Measurements from ENCODE around the gene KCNH1. TPM values are rescaled to one million over a fixed set of nuclear protein-coding genes. Genes with fewer than 3 reads are reported as not detected.

Gene KCNH1
- total RNA-seq, 1 experiment from 2014 or later = not detected

DNA sequence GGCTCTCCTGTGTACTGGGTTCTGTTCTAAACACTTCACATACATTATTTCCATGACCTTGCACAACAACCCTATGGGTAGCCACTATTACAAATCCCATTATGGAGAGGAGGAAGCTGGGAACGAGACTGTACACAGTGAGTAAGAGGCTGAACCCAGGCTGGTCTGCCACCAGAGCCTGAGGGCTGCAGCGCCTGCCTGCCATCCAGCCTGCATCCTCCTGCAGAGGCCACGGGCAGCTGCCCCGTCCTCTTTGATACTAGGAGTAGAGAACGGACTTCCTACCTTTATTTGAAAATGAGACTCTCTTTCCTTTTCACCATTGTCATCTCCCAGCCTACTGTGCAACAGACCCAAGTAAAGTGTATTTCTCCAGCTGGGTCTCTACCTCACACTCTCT, 435.3 kb downstream of the KCNH1 start:
- H3K36me3 ChIP-seq (ENCODE audit: insufficient read depth, low read length, poor library complexity, severe bottlenecking) = no peaks in the 10 kb centered on the region
- H3K9me3 ChIP-seq (ENCODE audit: low read depth, low read length, poor library complexity, severe bottlenecking) = no peaks in the 10 kb centered on the region
- H3K27ac ChIP-seq (ENCODE audit: low read depth, low read length, poor library complexity, severe bottlenecking) = no peak overlapping the region
- no peaks in the 10 kb centered on the region for H3K4me1 ChIP-seq (ENCODE audit: insufficient read depth, low read length, poor library complexity, severe bottlenecking)
- CTCF ChIA-PET = no interaction called here
- peaks cover 47% of the 10 kb centered on the region for H3K27me3 ChIP-seq (replicated peaks; ENCODE audit: insufficient read depth, low read depth, low read length, poor library complexity)
- no peak for TF ChIP-seq CTCF (conservative IDR thresholded peaks at IDR 0.05; ENCODE audit: low read depth, low read length)
- no peak for TF ChIP-seq EZH2 (IDR thresholded peaks at IDR 0.05; ENCODE audit: borderline replicate concordance, low read depth, low read length, poor library complexity, severe bottlenecking)
- no peak for DNase-seq (ENCODE audit: low spot score)
- POLR2A ChIA-PET (ENCODE audit: low non-redundant PET) = no interaction called here
- intact Hi-C loops (cut with micrococcal nuclease; ENCODE audit: unreplicated experiment) = no loop called here
- BruUV-seq (replicated peaks) = no TSS peak
- H3K4me3 ChIP-seq (ENCODE audit: low read depth, low read length, poor library complexity, severe bottlenecking) = no peak overlapping the region

GRCh38 chr1:210697185-210697584, 436.8 kb downstream of the KCNH1 start:
- ChIA-PET POLR2A (ENCODE audit: low non-redundant PET) (no interaction called here), CTCF (no interaction called here)
- Histone ChIP-seq H3K4me3 (ENCODE audit: low read depth, low read length, poor library complexity, severe bottlenecking) (no peak overlapping the region), H3K27ac (ENCODE audit: low read depth, low read length, poor library complexity, severe bottlenecking) (no peak overlapping the region), H3K36me3 (ENCODE audit: insufficient read depth, low read length, poor library complexity, severe bottlenecking) (no peaks in the 10 kb centered on the region), H3K27me3 (replicated peaks; ENCODE audit: insufficient read depth, low read depth, low read length, poor library complexity) (peaks cover 42% of the 10 kb centered on the region), H3K9me3 (ENCODE audit: low read depth, low read length, poor library complexity, severe bottlenecking) (no peaks in the 10 kb centered on the region), H3K4me1 (ENCODE audit: insufficient read depth, low read length, poor library complexity, severe bottlenecking) (no peaks in the 10 kb centered on the region)
- TF ChIP-seq EZH2 (IDR thresholded peaks at IDR 0.05; ENCODE audit: borderline replicate concordance, low read depth, low read length, poor library complexity, severe bottlenecking) (no peak), CTCF (conservative IDR thresholded peaks at IDR 0.05; ENCODE audit: low read depth, low read length) (no peak)
- intact Hi-C loops (cut with micrococcal nuclease; ENCODE audit: unreplicated experiment) = no loop called here
- no TSS peak for BruUV-seq (replicated peaks)
- DNase-seq (ENCODE audit: low spot score) = no peak

DNA sequence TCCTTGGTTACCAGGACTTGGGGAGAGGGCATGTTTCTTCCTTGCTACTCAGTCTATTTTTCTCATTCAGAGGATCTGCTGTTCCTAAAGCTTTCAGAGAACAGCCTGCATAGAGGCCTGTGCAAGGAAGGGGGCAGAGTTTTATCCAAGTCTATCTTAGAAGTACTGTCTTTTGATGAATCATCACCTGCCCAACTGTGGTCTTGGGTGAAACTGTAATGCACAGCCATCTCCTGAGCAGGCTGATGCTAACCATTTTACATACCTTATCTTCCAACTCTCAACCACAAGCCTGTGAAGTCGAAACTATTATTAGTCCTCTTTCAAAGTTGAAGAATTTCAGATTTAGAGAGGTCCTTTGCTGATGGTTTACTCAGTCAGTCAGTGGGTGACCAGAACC, 437.2 kb downstream of the KCNH1 start:
- TF ChIP-seq EZH2 (IDR thresholded peaks at IDR 0.05; ENCODE audit: borderline replicate concordance, low read depth, low read length, poor library complexity, severe bottlenecking) = no peak
- TF ChIP-seq CTCF (conservative IDR thresholded peaks at IDR 0.05; ENCODE audit: low read depth, low read length) = no peak
- intact Hi-C loops (cut with micrococcal nuclease; ENCODE audit: unreplicated experiment) = no loop called here
- ChIA-PET POLR2A (ENCODE audit: low non-redundant PET) (no interaction called here), CTCF (no interaction called here)
- Histone ChIP-seq H3K4me3 (ENCODE audit: low read depth, low read length, poor library complexity, severe bottlenecking) (no peak overlapping the region), H3K27me3 (replicated peaks; ENCODE audit: insufficient read depth, low read depth, low read length, poor library complexity) (peaks cover 43% of the 10 kb centered on the region), H3K36me3 (ENCODE audit: insufficient read depth, low read length, poor library complexity, severe bottlenecking) (no peaks in the 10 kb centered on the region), H3K4me1 (ENCODE audit: insufficient read depth, low read length, poor library complexity, severe bottlenecking) (no peaks in the 10 kb centered on the region), H3K27ac (ENCODE audit: low read depth, low read length, poor library complexity, severe bottlenecking) (no peak overlapping the region), H3K9me3 (ENCODE audit: low read depth, low read length, poor library complexity, severe bottlenecking) (no peaks in the 10 kb centered on the region)
- no TSS peak for BruUV-seq (replicated peaks)
- no peak for DNase-seq (ENCODE audit: low spot score)

Data from A673 (cell line).